RWPE2 (cell line): Measurements from ENCODE around the gene DPF3.

ENCODE experiments used
- ATAC-seq: fragments of 200-7000 bp; cut with Tn5 transposase; 3 replicates; pipeline ENCODE4 v1.9.1; 2021; ENCODE audit warnings: low read depth
- DNase-seq: peaks from one replicate; pipeline ENCODE4 v3.0.0-alpha.2; 2020; ENCODE audit warnings: low spot score
- H3K27ac ChIP-seq: fragments of 450-650 bp; 2 replicates; pipeline ENCODE4 v1.5.1; 2017; ENCODE audit warnings: mild to moderate bottlenecking; ENCODE audit not compliant: poor library complexity, severe bottlenecking
- H3K27me3 ChIP-seq: fragments of 250-450 bp; sonication (Bioruptor Pico); 2 replicates; pipeline ENCODE4 v1.5.1; 2021; ENCODE audit warnings: mild to moderate bottlenecking, moderate library complexity; ENCODE audit not compliant: insufficient read depth, poor library complexity, severe bottlenecking
- H3K36me3 ChIP-seq: fragments of 250-450 bp; sonication (Bioruptor Pico); 2 replicates; pipeline ENCODE4 v1.5.1; 2020; ENCODE audit warnings: low read depth, mild to moderate bottlenecking, moderate library complexity
- H3K4me1 ChIP-seq: fragments of 250-450 bp; sonication (Bioruptor Pico); 2 replicates; pipeline ENCODE4 v1.5.1; 2021; ENCODE audit warnings: mild to moderate bottlenecking, moderate library complexity; ENCODE audit not compliant: insufficient read depth, poor library complexity, severe bottlenecking
- H3K4me3 ChIP-seq: fragments of 250-450 bp; sonication (Bioruptor Pico); 2 replicates; pipeline ENCODE4 v1.5.1; 2021; ENCODE audit warnings: mild to moderate bottlenecking, moderate library complexity; ENCODE audit not compliant: severe bottlenecking
- H3K9me3 ChIP-seq: fragments of 250-450 bp; sonication (Bioruptor Pico); 2 replicates; pipeline ENCODE4 v1.5.1; 2021; ENCODE audit warnings: mild to moderate bottlenecking, moderate library complexity; ENCODE audit not compliant: severe bottlenecking
- CTCF ChIP-seq: fragments of 450-650 bp; IDR thresholded peaks from one replicate; pipeline ENCODE4 v1.5.1; 2017; ENCODE audit warnings: mild to moderate bottlenecking, moderate library complexity; ENCODE audit not compliant: poor library complexity, severe bottlenecking

The DPF3 gene

GRCh38 chr14:72613975-72614319 lies 280.0 kb downstream of the DPF3 start:
- Histone ChIP-seq H3K27me3 (no peaks in the 10 kb centered on the region), H3K4me1 (peaks cover 11% of the 10 kb centered on the region), H3K9me3 (no peaks in the 10 kb centered on the region), H3K27ac (no peak overlapping the region), H3K36me3 (no peaks in the 10 kb centered on the region), H3K4me3 (no peak overlapping the region)
- DNase-seq (no peak), ATAC-seq (no peak)
- no peak for TF ChIP-seq CTCF

GRCh38 chr14:72613231-72613974 lies 280.5 kb downstream of the DPF3 start:
- TF ChIP-seq CTCF: no peak
- Histone ChIP-seq H3K4me1 (peaks cover 16% of the 10 kb centered on the region), H3K9me3 (no peaks in the 10 kb centered on the region), H3K27me3 (no peaks in the 10 kb centered on the region), H3K27ac (no peak overlapping the region), H3K4me3 (no peak overlapping the region), H3K36me3 (no peaks in the 10 kb centered on the region)
- no peak for ATAC-seq
- no peak for DNase-seq

GRCh38 chr14:72612041-72612440 lies 281.9 kb downstream of the DPF3 start:
- no peak for ATAC-seq
- H3K27ac ChIP-seq: no peak overlapping the region
- TF ChIP-seq CTCF: no peak
- no peaks in the 10 kb centered on the region for H3K27me3 ChIP-seq
- no peak overlapping the region for H3K4me3 ChIP-seq
- H3K4me1 ChIP-seq: peaks cover 23% of the 10 kb centered on the region
- DNase-seq: no peak
- H3K9me3 ChIP-seq: no peaks in the 10 kb centered on the region
- H3K36me3 ChIP-seq: no peaks in the 10 kb centered on the region

- no peak overlapping the region for H3K4me3 ChIP-seq
- TF ChIP-seq CTCF: no peak
- ATAC-seq (no peak), DNase-seq (no peak)
- H3K4me1 ChIP-seq: peaks cover 23% of the 10 kb centered on the region
- no peaks in the 10 kb centered on the region for H3K27me3 ChIP-seq
- H3K36me3 ChIP-seq: no peaks in the 10 kb centered on the region
- no peak overlapping the region for H3K27ac ChIP-seq
- H3K9me3 ChIP-seq: no peaks in the 10 kb centered on the region
Observed at GRCh38 chr14:72611506-72611905, 282.4 kb downstream of the DPF3 start.

GRCh38 chr14:72610831-72611200 lies 283.1 kb downstream of the DPF3 start:
- no peak overlapping the region for H3K4me3 ChIP-seq
- H3K27me3 ChIP-seq: no peaks in the 10 kb centered on the region
- TF ChIP-seq CTCF: no peak
- no peak for ATAC-seq
- DNase-seq: no peak
- no peaks in the 10 kb centered on the region for H3K36me3 ChIP-seq
- H3K9me3 ChIP-seq: no peaks in the 10 kb centered on the region
- peaks cover 22% of the 10 kb centered on the region for H3K4me1 ChIP-seq
- no peak overlapping the region for H3K27ac ChIP-seq
